ENCODE measurements around the gene TEDC2.
"Not testable (repeated sequence)": the region's sequence is repeated elsewhere in the genome, so short reads cannot be mapped to it uniquely, and the experiment has no call there.

TEDC2 gene

DNA sequence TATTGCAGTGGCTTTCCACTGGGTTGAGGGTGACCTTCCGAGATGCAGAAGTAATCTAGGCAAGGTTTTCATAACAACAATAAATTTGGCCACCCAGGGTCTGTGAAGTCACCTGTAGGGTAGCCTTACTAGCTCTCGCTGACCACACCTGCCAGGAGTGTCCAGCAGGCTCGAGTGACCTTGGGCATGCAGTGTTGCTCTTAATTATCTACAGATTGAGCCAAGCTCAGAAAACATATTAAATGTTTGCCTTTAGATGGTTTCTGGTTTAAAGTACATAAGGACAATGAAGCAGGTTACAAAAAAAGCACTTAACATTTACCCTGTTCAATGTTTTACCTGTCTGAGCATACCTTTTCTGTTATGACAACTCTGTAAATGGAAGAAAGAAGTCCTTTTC, 16.8 kb downstream of the TEDC2 start:
- TF ChIP-seq, protein P1, sequence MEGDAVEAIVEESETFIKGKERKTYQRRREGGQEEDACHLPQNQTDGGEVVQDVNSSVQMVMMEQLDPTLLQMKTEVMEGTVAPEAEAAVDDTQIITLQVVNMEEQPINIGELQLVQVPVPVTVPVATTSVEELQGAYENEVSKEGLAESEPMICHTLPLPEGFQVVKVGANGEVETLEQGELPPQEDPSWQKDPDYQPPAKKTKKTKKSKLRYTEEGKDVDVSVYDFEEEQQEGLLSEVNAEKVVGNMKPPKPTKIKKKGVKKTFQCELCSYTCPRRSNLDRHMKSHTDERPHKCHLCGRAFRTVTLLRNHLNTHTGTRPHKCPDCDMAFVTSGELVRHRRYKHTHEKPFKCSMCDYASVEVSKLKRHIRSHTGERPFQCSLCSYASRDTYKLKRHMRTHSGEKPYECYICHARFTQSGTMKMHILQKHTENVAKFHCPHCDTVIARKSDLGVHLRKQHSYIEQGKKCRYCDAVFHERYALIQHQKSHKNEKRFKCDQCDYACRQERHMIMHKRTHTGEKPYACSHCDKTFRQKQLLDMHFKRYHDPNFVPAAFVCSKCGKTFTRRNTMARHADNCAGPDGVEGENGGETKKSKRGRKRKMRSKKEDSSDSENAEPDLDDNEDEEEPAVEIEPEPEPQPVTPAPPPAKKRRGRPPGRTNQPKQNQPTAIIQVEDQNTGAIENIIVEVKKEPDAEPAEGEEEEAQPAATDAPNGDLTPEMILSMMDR (IDR thresholded peaks at IDR 0.05; ENCODE audit: low read length, missing control alignments): no peak
- DNase-seq (ENCODE audit: low read depth): no peak
- no peak overlapping the region for H3K4me3 ChIP-seq (replicated peaks; ENCODE audit: low read depth, low read length)

DNA sequence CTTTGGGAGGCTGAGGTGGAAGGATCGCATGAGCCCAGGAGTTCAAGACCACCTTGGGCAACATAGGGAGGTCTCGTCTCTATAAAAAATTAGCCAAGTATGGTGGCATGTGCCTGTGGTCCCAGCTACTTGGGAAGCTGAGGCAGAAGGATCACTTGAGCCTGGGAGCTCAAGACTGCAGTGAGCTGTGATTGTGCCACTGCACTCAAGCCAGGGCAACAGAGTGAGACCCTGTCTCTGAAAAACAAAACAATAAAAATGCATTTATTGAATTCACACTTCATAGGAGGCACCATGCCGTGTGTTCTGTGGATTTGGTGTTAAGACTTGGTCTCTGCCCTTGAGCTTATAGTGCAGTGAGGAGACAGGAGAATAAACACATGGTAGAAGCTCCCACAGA, 17.4 kb downstream of the TEDC2 start:
- no peak overlapping the region for H3K4me3 ChIP-seq (replicated peaks; ENCODE audit: low read depth, low read length)
- TF ChIP-seq, protein P1 (IDR thresholded peaks at IDR 0.05; ENCODE audit: low read length, missing control alignments): no peak
- no peak for DNase-seq (ENCODE audit: low read depth)

DNA sequence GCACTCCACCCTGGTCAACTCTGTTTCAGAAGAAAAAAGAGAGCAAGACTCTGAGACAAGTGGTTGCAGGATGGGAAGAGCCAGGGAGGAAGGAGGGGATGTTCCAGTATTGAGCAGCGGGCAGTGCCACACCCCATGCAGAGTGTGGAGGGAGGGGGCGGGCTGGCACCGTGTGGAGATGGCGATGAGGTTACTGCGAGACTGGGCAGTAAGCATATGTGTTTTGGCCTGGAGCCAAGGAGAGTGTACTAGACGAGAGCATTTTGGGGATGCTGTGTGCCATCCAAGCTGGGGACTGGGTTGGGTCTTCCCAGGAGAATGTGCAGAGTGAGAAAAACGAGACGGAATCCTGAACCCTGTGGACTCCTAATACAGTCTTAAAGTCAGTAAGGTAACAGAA, 18.4 kb downstream of the TEDC2 start:
- no peak overlapping the region for H3K4me3 ChIP-seq (replicated peaks; ENCODE audit: low read depth, low read length)
- DNase-seq (ENCODE audit: low read depth): no peak
- TF ChIP-seq, protein P1 (IDR thresholded peaks at IDR 0.05; ENCODE audit: low read length, missing control alignments): no peak

DNA sequence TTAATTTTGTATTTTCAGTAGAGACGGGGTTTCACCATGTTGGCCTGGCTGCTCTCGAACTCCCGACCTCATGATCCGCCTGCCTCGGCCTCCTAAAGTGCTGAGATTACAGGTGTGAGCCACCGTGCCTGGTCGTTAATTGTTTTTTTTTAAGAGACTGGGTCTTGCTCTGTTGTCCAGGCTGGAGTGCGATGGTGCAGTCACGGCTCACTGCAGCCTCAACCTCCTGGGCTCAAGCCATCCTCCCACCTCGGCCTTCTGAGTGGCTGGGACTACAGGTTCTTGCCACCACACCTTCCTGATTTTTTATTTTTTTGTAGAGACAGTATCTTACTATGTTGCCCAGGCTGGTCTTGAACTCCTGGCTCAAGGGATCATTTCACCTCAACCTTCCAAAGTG, 20.1 kb downstream of the TEDC2 start:
- not testable (repeated sequence) for DNase-seq (ENCODE audit: low read depth); H3K4me3 ChIP-seq (replicated peaks; ENCODE audit: low read depth, low read length)

DNA sequence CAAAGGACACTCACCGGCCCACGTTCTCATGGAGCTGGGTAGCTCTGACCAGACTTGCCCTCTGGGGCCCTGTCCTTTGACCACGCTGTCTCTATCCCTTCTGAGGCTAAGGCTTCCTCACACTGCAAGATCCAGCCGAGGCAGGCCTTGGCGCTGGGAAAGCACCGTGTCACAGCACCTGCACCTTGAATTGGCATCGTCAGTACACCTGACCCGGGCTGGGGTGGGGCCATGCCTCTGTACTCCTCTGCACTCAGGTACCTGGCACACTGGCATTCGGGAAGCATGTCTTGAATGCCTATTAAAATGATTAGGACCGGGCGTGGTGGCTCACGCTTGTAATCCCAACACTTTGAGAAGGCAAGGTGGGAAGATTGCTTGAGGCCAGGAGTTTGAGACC, 21.0 kb downstream of the TEDC2 start:
- TF ChIP-seq, protein P1 (IDR thresholded peaks at IDR 0.05; ENCODE audit: low read length, missing control alignments): no peak
- DNase-seq (ENCODE audit: low read depth): no peak
- H3K4me3 ChIP-seq (replicated peaks; ENCODE audit: low read depth, low read length): no peak overlapping the region

DNA sequence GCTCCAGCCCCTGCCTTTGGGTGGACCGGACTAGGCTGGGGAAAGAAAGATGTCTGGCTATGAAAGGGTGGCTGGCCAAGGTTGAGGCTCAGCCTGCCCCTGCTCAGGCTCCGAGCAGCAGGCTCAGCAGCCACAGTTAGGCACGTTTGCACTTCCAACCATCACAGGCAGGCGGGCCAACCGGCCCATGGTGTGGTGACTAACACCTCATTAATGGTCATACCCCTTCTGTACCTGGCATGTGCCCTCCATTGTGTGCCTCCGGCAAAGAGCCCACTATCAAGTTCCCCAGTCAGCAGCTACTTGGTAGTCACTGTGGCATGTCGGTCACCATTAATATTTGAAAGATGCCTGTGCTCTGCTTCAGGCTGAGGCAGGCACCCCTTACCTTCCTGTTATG, 21.8 kb downstream of the TEDC2 start:
- TF ChIP-seq, protein P1 (IDR thresholded peaks at IDR 0.05; ENCODE audit: low read length, missing control alignments): no peak
- no peak for DNase-seq (ENCODE audit: low read depth)
- no peak overlapping the region for H3K4me3 ChIP-seq (replicated peaks; ENCODE audit: low read depth, low read length)

DNA sequence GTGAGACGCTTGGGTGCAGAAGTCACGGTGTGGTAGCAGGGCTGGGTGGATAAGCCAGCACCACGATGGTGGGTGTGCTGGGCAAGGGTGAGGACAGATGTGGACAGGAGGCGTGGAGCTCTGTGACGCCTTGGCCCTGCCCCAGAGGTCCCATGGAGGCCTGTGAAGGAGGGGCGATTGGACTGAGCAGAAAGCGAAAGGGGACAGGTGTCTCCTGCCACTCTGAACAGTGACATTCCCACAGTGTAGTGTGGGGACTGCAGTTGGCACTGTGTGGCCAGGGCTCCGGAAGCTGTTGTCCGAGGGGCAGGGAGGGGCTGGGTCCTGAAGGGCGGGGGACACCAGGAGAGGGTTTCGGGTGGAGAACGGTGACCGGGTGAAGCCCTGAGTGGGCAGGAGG, 22.3 kb downstream of the TEDC2 start:
- no peak overlapping the region for H3K4me3 ChIP-seq (replicated peaks; ENCODE audit: low read depth, low read length)
- no peak for DNase-seq (ENCODE audit: low read depth)
- TF ChIP-seq, protein P1 (IDR thresholded peaks at IDR 0.05; ENCODE audit: low read length, missing control alignments): no peak
